COLO829 (cell line): Measurements from ENCODE around the gene GPC5.
"Not testable (repeated sequence)": the region's sequence is repeated elsewhere in the genome, so short reads cannot be mapped to it uniquely, and the experiment has no call there.

ENCODE experiments used
- DNase-seq: peaks from one replicate; pipeline ENCODE4 v3.0.0; 2012; ENCODE audit warnings: low spot score

GPC5 gene

GRCh38 chr13:91368676-91369440 lies 29.6 kb upstream of the GPC5 start:
- DNase-seq: no peak

GRCh38 chr13:91369441-91369831 lies 29.0 kb upstream of the GPC5 start:
- DNase-seq: peak; percentile 79

DNA sequence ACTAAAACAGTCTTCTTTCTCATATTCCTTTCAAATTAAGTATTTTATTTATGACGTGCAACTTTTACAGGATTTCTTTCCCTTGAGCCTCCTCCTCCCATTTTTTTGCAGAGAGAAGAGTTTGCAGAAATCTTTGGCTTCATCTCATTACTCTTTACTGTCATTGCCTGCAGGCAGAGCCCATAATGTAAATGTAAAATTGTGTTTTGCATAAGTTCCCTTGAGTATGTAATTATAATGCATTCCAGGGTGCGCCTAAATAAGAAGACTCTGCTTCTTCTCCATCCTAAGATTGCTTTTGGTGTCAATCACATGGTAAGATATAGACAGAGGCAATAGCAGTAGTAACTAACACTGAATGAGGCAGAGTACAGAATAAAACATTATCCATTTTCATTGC lies 27.9 kb upstream of the GPC5 start:
- no peak for DNase-seq

- no peak for DNase-seq
These were observed 25.5 kb upstream of the GPC5 start for GRCh38 chr13:91372911-91373310.

- peak; percentile 37 for DNase-seq
These were observed 23.2 kb upstream of the GPC5 start for GRCh38 chr13:91375116-91375729.

GRCh38 chr13:91381371-91381770 lies 17.1 kb upstream of the GPC5 start:
- DNase-seq: no peak

DNA sequence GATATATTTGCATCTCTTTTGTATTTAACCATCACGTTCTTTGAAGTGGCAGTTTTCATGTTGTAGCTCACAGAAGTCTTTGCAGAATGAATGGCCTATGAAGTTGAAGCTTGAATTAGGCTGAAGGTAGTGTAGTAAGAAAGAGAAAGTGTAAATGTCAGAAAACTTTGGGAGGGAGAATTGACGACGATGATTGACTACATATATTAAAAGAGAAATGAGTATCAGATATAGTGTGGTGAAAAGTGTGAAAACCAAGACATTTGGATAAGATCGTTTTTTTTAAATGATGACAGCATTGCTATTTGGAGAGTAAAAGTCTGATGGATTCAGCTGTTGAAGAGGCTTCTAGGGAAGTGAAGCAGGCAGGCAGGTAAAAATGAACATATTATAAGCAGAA lies 14.6 kb upstream of the GPC5 start:
- no peak for DNase-seq

DNA sequence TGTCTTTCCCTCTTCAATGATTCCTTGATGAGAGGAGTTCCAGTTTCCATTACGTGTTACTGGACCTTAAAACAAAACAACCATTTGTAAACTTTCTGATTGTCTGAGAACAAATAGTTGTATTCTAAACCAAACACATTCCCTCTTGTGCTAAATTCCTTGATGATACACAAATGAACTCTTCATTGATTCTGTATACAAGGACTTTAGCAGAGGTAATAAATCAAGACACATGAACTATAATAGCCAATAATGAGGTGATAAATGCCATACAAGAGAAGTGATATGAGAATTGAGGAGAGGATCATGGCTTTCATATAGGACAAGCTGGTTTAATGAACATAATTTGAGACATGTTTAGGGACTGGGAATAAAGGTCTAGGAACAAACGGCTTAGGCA lies 13.5 kb upstream of the GPC5 start:
- no peak for DNase-seq

GRCh38 chr13:91389186-91389585 lies 9.2 kb upstream of the GPC5 start:
- DNase-seq: no peak

- DNase-seq: no peak
These were observed 826 bp upstream of the GPC5 start for GRCh38 chr13:91397595-91397994.

GRCh38 chr13:91399189-91400062 lies 1.0 kb downstream of the GPC5 start:
- no peak for DNase-seq

- DNase-seq: no peak
These were observed 1.6 kb downstream of the GPC5 start for GRCh38 chr13:91400063-91400399.

DNA sequence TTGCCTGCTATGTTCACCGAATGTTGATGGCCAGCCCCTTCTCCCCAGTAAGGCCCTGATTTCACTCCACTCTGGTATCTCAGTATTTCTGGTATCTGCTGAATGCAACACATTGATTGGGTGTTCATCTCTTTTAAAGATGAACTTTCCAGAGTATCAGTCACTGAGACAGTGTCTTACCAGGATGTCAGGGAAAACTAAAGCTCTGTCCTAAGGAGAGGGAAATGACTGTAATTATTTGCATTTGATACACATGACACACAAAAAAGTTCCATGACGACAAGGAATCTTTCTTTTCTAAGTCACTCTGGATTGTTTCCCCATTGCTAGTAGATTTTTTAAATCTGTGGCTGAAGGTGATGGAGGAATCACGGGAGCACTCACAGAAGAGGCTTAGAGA lies 2.2 kb downstream of the GPC5 start:
- DNase-seq: no peak

DNA sequence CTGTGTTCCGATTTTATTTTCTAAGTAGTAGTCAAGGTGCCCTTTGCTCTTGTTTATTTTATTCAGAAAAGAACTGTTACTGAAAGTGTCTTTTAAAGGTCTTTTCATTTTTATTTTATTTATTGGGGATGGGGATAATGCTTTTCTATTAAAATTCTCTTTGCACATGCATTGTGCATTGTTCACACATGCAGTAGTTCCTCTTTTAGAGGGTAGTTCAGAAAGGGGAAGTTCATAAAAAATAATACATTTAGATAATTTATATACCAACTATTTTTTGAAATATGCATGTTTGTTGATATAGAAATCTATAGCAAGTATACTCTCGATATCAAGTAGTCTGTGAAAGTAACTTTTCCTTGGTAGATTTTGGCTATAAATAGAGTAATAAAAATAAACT lies 3.5 kb downstream of the GPC5 start:
- DNase-seq: no peak

DNA sequence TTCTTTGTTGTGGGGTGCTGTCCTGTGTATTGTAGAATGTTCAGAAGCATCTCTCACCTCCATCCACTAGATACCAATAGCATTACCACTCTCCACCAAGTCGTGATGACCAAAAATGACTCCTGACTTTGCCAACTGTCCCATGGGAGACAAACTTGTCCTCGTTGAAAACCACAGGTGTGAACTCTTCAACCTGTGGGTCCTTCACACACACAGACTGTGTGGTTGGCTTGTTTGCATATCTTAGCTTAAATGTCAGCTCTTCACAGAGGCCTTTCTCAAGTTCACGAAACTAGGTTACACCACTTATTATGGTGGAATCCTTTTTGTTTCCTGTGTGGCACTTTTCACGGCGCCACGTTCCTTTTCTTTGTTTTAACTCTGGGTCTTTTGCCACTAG lies 6.8 kb downstream of the GPC5 start:
- DNase-seq: no peak

DNA sequence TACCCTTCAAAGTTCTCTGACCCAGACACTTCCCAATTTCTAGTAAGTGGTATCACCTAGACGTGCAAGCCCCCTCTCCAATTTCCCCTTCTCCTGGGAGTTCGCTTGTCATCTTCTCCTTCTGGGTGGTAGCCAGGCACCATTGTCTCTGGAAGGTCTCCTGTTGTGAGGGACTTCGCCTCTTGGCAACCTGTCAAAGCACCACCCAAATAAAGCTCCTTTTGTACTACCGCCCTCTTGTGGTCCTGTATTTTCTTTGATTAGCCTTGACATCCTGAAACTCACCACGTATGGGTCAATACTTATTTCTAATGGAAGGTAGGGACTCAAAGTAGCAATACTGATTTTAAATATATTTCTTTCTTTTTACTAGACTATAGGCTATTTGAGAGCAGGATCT lies 8.2 kb downstream of the GPC5 start:
- DNase-seq: peak; percentile 33

- DNase-seq: no peak
These were observed 10.6 kb downstream of the GPC5 start for GRCh38 chr13:91408971-91409370.

GRCh38 chr13:91416579-91416978 lies 18.2 kb downstream of the GPC5 start:
- DNase-seq: not testable (repeated sequence)

DNA sequence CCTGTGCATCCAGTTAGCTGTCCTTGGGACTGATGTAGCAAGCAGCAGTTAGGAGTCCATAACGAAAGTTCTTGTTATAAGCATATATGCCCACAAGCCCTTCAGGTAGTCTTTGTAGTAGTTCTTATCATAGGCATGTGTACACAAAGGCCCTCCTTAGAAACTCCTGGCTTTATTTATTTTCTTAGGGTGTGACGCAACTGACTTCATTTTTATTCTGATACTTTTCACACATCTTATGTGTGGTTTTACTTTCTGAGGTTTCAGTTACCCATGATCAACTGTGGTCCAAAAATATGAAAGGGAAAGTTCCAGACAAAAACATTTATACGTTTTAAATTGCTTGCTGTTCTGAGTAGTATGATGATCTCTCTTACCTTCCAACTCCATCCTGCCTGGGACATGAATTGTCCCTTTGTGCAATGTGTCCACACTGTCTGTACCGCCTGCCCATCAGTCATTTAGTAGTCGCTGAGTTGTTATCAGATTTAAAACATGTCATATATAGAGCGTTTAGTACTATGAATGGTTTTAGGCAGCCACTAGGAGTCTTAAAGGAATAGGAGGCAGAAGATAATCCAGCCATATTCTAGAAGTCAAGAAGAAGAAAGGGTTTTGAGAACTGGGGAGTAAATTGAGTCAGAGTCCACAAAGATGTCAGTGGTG lies 19.4 kb downstream of the GPC5 start:
- no peak for DNase-seq

DNA sequence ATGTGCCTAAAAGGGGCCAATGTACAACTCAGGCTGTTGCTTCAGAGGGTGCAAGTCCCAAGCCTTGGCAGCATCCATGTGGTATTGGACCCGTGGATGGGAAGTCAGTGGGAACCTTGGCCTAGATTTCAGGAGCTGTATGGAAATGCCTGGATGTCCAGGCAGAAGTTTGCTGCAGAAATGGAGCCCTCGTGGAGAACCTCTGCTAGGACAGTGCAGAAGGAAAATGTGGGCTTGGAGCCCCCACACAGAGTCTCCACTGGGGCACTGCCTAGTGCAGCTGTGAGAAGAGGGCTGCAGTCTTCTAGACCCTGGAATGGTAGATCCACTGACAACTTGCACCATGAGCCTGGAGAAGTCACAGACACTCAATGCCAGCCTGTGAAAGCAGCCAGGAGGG lies 28.5 kb downstream of the GPC5 start:
- DNase-seq: no peak

DNA sequence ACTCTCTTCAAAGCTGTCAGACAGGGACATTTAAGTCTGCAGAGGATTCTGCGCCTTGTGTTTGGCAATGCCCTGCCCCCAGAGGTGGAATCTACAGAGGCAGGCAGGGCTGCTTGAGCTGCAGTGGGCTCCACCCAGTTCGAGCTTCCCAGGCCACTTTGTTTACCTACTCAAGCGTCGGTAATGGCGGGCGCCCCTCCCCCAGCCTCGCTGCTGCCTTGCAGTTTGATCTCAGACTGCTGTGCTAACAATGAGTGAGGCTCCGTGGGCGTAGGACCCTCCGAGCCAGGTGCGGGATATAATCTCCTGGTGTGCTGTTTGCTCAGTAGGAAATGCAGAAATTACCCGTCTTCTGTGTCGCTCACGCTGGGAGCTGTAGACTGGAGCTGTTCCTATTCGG lies 40.3 kb downstream of the GPC5 start:
- not testable (repeated sequence) for DNase-seq

DNA sequence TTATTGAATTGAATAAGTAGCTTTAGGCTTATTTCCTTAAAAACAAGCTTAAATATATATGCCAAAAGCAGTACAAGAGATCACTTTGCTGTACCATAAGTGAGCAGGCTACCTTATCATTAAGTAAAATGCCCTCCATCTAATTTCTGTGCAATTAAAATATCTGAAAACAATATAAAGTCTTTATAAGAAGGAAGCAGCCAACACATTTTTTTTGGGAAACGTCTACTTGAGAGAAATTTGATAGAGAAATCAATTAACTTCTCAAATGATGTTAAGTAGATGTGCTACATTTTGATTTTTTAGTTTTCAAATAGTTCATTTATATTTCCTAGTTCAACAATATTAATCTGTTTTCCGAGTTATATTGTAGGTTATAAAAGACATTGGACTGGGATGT lies 52.5 kb downstream of the GPC5 start:
- DNase-seq: no peak

- no peak for DNase-seq
These were observed 56.2 kb downstream of the GPC5 start for GRCh38 chr13:91454666-91455065.
